GM23338 (cell line): ENCODE measurements around the gene STRN4. TPM values are rescaled to one million over a fixed set of nuclear protein-coding genes. Genes with fewer than 3 reads are reported as not detected.

Experiments
- polyA plus RNA-seq: library from polyadenylated mRNA; unstranded; fragments of >200 nt; fragmentation: Nextera tagmentation; extraction: Ambion mirVana; gene quantifications from 2 replicates; pipeline ENCODE4 v1.2.1, GENCODE V29; 2016
- total RNA-seq: library from RNA; depleted of rRNA; stranded (reverse); fragments of >200 nt; shearing (Covaris generic); gene quantifications from 2 replicates; pipeline ENCODE4 v1.2.3, GENCODE V29; 2014
- TF ChIP-seq, protein P1 (sequence below): fragments of 250-450 bp; sonication (Bioruptor Pico); IDR thresholded peaks from 2 replicates; pipeline ENCODE4 v1.5.0; 2020; ENCODE audit warnings: mild to moderate bottlenecking, moderate library complexity
- TF ChIP-seq, protein P2 (sequence below): IDR thresholded peaks from one replicate; pipeline ENCODE4 v1.6.1; 2018; ENCODE audit warnings: antibody characterized with exemption; ENCODE audit not compliant: unreplicated experiment
- TF ChIP-seq, protein P3 (sequence below): IDR thresholded peaks from 2 replicates; pipeline ENCODE4 v1.6.1; 2016; ENCODE audit warnings: antibody characterized with exemption

The STRN4 gene
- total and polyA plus RNA-seq, 2 experiments from 2014 or later: 62.1 to 140 TPM

DNA sequence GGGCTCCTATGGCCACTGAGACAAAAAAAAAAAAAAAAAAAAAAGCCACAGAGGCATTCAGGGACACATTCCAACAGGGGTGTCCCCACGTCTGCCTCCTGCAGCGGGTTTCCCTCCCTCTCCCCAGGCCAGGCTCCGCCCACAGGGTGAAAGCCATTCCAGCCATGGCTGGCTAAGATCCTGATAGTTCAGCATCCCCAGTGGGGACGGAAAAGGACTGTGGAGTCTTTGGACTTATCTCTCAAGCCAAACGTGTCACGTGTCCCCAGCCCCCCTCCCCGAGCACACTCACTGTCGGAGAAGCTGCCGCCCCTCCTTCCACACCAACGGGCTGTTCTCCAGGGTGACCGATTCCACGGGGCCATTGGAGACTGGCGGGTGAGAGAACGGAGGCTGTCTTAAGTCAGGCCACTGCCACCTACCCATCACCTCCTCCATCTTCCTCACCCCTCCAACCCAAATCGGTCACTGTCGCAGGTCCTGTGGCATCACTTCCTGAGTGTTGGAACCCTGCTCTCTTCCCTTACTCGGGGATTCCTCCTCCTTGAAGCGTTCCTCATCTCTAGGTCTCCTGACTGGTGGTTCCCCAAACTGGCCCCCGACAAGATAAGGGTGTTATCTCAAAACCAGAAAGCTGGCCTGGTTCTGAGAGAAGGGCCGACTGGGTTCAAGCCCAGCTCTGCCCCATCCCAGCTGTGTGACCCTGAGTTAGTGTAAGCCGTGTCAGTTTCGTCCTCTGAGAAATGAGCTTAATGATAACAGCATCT lies 9.5 kb downstream of the STRN4 start (continued):
- TF ChIP-seq, protein P1, sequence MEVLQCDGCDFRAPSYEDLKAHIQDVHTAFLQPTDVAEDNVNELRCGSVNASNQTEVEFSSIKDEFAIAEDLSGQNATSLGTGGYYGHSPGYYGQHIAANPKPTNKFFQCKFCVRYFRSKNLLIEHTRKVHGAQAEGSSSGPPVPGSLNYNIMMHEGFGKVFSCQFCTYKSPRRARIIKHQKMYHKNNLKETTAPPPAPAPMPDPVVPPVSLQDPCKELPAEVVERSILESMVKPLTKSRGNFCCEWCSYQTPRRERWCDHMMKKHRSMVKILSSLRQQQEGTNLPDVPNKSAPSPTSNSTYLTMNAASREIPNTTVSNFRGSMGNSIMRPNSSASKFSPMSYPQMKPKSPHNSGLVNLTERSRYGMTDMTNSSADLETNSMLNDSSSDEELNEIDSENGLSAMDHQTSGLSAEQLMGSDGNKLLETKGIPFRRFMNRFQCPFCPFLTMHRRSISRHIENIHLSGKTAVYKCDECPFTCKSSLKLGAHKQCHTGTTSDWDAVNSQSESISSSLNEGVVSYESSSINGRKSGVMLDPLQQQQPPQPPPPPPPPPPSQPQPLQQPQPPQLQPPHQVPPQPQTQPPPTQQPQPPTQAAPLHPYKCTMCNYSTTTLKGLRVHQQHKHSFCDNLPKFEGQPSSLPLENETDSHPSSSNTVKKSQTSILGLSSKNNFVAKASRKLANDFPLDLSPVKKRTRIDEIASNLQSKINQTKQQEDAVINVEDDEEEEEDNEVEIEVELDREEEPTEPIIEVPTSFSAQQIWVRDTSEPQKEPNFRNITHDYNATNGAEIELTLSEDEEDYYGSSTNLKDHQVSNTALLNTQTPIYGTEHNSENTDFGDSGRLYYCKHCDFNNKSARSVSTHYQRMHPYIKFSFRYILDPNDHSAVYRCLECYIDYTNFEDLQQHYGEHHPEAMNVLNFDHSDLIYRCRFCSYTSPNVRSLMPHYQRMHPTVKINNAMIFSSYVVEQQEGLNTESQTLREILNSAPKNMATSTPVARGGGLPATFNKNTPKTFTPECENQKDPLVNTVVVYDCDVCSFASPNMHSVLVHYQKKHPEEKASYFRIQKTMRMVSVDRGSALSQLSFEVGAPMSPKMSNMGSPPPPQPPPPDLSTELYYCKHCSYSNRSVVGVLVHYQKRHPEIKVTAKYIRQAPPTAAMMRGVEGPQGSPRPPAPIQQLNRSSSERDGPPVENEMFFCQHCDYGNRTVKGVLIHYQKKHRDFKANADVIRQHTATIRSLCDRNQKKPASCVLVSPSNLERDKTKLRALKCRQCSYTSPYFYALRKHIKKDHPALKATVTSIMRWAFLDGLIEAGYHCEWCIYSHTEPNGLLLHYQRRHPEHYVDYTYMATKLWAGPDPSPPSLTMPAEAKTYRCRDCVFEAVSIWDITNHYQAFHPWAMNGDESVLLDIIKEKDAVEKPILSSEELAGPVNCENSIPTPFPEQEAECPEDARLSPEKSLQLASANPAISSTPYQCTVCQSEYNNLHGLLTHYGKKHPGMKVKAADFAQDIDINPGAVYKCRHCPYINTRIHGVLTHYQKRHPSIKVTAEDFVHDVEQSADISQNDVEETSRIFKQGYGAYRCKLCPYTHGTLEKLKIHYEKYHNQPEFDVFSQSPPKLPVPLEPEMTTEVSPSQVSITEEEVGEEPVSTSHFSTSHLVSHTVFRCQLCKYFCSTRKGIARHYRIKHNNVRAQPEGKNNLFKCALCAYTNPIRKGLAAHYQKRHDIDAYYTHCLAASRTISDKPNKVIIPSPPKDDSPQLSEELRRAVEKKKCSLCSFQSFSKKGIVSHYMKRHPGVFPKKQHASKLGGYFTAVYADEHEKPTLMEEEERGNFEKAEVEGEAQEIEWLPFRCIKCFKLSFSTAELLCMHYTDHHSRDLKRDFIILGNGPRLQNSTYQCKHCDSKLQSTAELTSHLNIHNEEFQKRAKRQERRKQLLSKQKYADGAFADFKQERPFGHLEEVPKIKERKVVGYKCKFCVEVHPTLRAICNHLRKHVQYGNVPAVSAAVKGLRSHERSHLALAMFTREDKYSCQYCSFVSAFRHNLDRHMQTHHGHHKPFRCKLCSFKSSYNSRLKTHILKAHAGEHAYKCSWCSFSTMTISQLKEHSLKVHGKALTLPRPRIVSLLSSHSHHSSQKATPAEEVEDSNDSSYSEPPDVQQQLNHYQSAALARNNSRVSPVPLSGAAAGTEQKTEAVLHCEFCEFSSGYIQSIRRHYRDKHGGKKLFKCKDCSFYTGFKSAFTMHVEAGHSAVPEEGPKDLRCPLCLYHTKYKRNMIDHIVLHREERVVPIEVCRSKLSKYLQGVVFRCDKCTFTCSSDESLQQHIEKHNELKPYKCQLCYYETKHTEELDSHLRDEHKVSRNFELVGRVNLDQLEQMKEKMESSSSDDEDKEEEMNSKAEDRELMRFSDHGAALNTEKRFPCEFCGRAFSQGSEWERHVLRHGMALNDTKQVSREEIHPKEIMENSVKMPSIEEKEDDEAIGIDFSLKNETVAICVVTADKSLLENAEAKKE (CRISPR knock-in tag): no peak
- TF ChIP-seq, protein P2, sequence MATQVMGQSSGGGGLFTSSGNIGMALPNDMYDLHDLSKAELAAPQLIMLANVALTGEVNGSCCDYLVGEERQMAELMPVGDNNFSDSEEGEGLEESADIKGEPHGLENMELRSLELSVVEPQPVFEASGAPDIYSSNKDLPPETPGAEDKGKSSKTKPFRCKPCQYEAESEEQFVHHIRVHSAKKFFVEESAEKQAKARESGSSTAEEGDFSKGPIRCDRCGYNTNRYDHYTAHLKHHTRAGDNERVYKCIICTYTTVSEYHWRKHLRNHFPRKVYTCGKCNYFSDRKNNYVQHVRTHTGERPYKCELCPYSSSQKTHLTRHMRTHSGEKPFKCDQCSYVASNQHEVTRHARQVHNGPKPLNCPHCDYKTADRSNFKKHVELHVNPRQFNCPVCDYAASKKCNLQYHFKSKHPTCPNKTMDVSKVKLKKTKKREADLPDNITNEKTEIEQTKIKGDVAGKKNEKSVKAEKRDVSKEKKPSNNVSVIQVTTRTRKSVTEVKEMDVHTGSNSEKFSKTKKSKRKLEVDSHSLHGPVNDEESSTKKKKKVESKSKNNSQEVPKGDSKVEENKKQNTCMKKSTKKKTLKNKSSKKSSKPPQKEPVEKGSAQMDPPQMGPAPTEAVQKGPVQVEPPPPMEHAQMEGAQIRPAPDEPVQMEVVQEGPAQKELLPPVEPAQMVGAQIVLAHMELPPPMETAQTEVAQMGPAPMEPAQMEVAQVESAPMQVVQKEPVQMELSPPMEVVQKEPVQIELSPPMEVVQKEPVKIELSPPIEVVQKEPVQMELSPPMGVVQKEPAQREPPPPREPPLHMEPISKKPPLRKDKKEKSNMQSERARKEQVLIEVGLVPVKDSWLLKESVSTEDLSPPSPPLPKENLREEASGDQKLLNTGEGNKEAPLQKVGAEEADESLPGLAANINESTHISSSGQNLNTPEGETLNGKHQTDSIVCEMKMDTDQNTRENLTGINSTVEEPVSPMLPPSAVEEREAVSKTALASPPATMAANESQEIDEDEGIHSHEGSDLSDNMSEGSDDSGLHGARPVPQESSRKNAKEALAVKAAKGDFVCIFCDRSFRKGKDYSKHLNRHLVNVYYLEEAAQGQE: no peak
- TF ChIP-seq, protein P3, sequence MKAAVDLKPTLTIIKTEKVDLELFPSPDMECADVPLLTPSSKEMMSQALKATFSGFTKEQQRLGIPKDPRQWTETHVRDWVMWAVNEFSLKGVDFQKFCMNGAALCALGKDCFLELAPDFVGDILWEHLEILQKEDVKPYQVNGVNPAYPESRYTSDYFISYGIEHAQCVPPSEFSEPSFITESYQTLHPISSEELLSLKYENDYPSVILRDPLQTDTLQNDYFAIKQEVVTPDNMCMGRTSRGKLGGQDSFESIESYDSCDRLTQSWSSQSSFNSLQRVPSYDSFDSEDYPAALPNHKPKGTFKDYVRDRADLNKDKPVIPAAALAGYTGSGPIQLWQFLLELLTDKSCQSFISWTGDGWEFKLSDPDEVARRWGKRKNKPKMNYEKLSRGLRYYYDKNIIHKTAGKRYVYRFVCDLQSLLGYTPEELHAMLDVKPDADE: no peak
